GM12872 (cell line): ENCODE data around the gene HEG1.

Source experiments
- TF ChIP-seq, protein P1 (sequence below): IDR thresholded peaks from 3 replicates; pipeline ENCODE4 v1.5.1; 2011; ENCODE audit warnings: low read depth, mild to moderate bottlenecking, low read length, moderate library complexity; ENCODE audit not compliant: insufficient read depth

Gene HEG1

DNA sequence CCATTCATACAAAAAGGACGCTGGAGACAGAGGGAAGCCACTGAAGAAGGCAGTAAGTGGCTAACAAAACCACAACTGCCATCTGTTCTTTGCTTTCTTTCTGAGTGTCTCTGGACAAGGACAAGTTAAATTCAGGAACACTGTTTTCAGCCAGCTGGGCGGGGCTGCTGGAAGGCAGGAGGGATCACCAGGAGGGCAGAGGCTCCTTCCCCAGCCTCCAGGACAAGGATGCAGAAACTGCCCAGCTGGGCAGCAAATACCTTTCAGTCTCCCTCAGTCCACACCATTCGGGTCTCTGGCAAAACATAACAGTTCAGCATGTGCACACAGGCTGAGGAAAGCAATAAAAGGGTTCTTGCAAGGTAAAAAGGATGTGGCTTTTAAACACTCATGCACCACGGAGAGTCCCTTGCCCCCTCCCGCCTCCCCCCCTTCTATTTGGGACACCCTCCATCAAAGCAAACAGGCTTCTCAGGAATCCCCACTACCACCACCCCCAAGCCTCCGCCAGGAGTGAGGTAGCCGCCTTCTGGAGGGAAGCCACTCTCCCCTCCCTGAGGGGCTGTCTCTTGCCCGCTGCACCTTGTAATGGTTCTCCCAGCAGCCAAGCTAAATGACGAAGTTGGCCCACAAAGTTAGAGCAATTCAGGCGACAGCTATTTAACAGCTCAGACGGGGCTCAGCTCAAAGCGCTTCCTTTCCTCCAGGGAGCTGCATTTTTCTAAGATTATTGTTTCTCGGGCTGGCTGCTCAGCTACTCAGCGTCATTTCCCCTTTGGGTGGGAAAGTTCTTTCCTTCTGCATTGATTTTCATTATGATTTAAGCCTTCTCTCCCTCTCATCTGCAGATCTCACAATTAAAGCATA lies 3.8 kb downstream of the HEG1 start:
- TF ChIP-seq, protein P1, sequence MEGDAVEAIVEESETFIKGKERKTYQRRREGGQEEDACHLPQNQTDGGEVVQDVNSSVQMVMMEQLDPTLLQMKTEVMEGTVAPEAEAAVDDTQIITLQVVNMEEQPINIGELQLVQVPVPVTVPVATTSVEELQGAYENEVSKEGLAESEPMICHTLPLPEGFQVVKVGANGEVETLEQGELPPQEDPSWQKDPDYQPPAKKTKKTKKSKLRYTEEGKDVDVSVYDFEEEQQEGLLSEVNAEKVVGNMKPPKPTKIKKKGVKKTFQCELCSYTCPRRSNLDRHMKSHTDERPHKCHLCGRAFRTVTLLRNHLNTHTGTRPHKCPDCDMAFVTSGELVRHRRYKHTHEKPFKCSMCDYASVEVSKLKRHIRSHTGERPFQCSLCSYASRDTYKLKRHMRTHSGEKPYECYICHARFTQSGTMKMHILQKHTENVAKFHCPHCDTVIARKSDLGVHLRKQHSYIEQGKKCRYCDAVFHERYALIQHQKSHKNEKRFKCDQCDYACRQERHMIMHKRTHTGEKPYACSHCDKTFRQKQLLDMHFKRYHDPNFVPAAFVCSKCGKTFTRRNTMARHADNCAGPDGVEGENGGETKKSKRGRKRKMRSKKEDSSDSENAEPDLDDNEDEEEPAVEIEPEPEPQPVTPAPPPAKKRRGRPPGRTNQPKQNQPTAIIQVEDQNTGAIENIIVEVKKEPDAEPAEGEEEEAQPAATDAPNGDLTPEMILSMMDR: no peak

DNA sequence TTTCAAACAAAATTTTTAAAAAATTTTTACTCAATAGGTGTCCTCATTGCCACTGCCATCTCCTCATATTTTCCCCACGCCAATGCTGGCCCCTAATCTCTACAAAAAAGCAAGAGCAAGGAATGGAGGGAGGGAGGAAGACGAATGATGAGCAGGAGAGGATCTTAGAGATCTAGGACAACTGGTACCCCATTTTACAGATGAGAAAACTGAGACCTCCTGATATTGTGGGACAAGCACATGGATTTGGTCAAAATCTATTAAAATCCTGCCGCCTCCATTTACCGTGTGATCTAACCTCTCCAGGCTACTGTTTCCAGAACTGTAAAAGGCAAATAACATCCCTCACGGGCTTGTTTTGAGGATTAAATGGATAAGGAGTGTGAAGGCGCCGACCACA lies 4.6 kb downstream of the HEG1 start:
- TF ChIP-seq, protein P1: no peak

DNA sequence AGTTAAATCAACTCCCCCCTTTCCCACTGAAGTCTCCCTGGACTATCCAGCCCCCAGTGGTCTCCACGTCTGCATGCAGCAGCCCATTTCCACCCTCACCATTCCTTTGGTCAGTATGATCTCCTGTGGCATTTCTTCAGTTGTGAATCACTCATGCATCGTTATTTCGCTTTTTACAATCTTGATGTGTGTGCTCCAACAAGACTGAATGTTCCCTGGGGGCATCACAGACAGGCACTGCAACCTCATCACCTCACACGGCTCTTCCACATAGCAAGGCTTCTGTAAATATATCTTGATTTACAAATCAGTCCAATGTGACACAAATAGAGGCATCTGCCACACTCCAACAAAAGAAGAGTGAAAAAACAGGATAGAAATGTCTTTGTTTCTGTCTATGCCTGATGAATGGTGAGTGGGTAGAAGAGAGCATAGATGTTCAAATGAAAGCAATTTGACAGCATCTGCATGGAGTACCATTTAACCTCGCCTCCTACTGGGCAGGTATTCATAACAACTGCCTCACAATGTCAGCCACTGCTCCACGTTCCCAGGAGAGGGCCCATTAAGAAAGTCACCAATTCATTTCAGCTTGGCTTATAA lies 5.2 kb downstream of the HEG1 start:
- TF ChIP-seq, protein P1: no peak

DNA sequence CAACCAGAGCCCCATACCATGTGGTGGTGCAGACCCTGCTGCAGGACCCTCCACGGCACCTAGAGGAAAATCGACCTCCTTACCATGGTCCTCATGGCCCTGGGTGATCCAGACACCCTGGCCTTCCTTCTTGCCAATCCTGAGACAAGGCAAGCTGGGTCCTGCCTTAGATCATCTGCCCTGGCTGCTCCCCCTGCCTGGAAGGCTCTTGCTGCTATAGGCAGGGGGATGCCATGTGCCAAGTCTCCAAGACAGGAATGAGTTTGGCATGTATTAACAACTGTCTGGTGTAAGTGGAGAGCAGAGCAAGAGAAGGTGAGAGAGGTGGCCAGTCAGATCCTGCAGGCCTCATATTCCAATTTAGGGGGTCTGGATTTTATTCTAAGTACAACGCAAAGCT lies 7.5 kb downstream of the HEG1 start:
- TF ChIP-seq, protein P1: no peak

DNA sequence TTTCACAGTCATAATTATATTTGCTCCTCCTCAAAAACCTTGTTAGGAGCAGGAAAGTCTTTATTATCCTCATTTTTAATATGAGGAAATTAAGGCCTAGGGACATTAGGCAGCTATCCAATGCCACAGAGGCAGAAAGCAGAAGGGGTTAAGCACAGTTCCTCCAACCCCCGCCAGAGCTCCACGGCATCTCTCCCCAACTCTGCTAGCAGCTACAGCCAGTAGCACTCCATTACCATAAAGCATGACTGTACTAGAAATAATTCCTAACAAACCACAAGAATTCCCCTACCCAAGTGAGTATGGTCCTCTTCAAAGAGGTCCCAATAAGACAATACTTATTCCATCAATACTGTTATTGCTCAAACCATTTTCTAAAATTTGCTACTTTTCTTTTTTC lies 9.8 kb downstream of the HEG1 start:
- TF ChIP-seq, protein P1: no peak

DNA sequence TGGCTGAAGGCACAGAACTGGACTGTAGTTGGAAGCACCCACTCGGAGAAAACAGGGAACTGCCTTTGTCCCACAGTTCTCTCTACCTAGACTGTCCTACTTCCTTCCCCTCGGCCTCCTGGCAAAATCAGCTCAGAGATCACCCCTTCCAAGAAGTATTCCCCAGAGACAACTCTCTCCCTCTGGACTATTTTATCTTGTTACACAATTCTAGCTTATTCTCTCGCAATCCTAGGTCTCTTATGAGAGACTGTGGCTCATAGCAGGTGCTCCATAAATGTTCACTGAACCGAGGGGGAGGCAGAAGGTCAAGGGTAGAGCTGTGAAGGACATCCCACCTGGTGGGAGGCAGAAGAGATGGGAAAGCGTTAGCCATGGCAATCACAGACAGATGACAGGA lies 10.6 kb downstream of the HEG1 start:
- TF ChIP-seq, protein P1: no peak

DNA sequence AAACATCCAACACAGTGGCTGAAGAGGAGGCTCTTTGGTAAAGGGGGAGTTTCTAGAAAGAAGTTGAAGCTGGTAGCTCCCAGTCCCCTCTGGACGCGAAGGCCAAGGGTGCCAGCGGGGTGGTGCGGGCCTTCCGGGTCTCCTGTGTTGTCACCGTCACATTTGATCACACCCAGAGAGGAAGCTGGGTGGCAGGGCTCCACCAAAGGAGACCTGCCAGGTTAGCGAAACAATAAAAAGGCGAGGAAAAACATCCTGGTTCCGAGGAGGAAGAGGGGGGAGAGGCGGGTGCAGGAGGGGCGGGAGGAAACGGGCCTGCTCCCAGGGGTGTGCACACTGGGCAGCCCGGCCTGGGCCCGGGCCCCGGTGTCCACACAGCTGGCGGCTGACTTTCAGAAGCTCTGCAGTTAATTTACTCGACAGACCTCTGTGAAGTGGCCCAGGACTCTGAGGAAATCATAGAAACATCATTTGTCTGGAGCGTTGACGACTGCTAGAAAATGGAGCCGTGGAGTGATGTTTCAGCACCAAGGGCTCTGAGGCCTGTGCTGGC lies 12.1 kb downstream of the HEG1 start:
- TF ChIP-seq, protein P1: no peak
